Fibroblast of lung (primary cell): ENCODE measurements around the gene KRTAP4-3. TPM values are rescaled to one million over a fixed set of nuclear protein-coding genes. Genes with fewer than 3 reads are reported as not detected.
"Not testable (repeated sequence)": the region's sequence is repeated elsewhere in the genome, so short reads cannot be mapped to it uniquely, and the experiment has no call there.

Source experiments
- DNase-seq, 2 donors: peaks; one replicate each; pipeline versions ENCODE4 v3.0.0 to v3.0.0-alpha.2; 2010; ENCODE audit warnings: low read depth in 2 of 2
- H2AFZ ChIP-seq: 2 replicates; pipeline ENCODE4 v1.5.1; 2012; ENCODE audit warnings: low read length, control low read depth, inconsistent platforms
- H3K27ac ChIP-seq: 2 replicates; pipeline ENCODE4 v1.5.1; 2011; ENCODE audit warnings: low read length, control low read depth; ENCODE audit not compliant: insufficient read depth
- H3K27me3 ChIP-seq: 2 replicates; pipeline ENCODE4 v1.5.1; 2011; ENCODE audit warnings: mild to moderate bottlenecking, low read length; ENCODE audit not compliant: control insufficient read depth, insufficient read depth
- H3K36me3 ChIP-seq: 2 replicates; pipeline ENCODE4 v1.5.1; 2011; ENCODE audit warnings: low read length; ENCODE audit not compliant: control insufficient read depth, insufficient read depth
- H3K4me1 ChIP-seq: 2 replicates; pipeline ENCODE4 v1.5.1; 2011; ENCODE audit warnings: low read length; ENCODE audit not compliant: control insufficient read depth, insufficient read depth; ENCODE audit errors: extremely low read depth
- H3K4me2 ChIP-seq: 2 replicates; pipeline ENCODE4 v1.5.1; 2011; ENCODE audit warnings: low read length, control low read depth; ENCODE audit not compliant: insufficient read depth; ENCODE audit errors: extremely low read depth
- H3K4me3 ChIP-seq, 4 experiments: fragments of 200-600 bp in 1 of 4; sonication (generic) in 1 of 4; replicated peaks in 1 of 4; 2 replicates each; pipeline ENCODE4 v1.5.1; 2011 to 2016; ENCODE audit warnings: low read length in 4 of 4, low read depth in 3 of 4, mild to moderate bottlenecking in 3 of 4, control low read depth in 2 of 4, inconsistent platforms in 1 of 4, mixed read lengths in 1 of 4; ENCODE audit not compliant: insufficient read depth in 1 of 4; ENCODE audit errors: control extremely low read depth in 1 of 4
- H3K79me2 ChIP-seq: 2 replicates; pipeline ENCODE4 v1.5.1; 2012; ENCODE audit warnings: mild to moderate bottlenecking, low read length, inconsistent platforms; ENCODE audit not compliant: control insufficient read depth, insufficient read depth
- H3K9ac ChIP-seq: 2 replicates; pipeline ENCODE4 v1.5.1; 2011; ENCODE audit warnings: mild to moderate bottlenecking, low read length, control low read depth; ENCODE audit not compliant: insufficient read depth
- H3K9me3 ChIP-seq: 2 replicates; pipeline ENCODE4 v1.5.1; 2012; ENCODE audit warnings: low read depth, low read length; ENCODE audit not compliant: control insufficient read depth, insufficient read depth
- H4K20me1 ChIP-seq: 2 replicates; pipeline ENCODE4 v1.5.1; 2011; ENCODE audit warnings: low read length; ENCODE audit not compliant: control insufficient read depth, insufficient read depth; ENCODE audit errors: extremely low read depth
- CTCF ChIP-seq, 2 donors: IDR thresholded peaks in 1 of 2; conservative IDR thresholded peaks in 1 of 2; 1 replicate in 1 of 2; 2 replicates in 1 of 2; pipeline ENCODE4 v1.5.1; 2011 to 2012; ENCODE audit warnings: low read length in 2 of 2, control low read depth in 1 of 2, inconsistent platforms in 1 of 2, low read depth in 1 of 2, mild to moderate bottlenecking in 1 of 2
- EZH2 ChIP-seq: IDR thresholded peaks from 2 replicates; pipeline ENCODE4 v1.5.1; 2012; ENCODE audit warnings: low read length, control low read depth, mild to moderate bottlenecking; ENCODE audit errors: missing control alignments
- polyA plus RNA-seq, 2 donors: library from polyadenylated mRNA; depleted of rRNA in 1 of 2; stranded (reverse) in 1 of 2; unstranded in 1 of 2; fragments of >200 nt; gene quantifications; 2 replicates each; pipeline ENCODE4 v1.2.1, GENCODE V29; 2011 to 2012; ENCODE audit warnings: missing spikeins in 1 of 2
- total RNA-seq: library from RNA; depleted of rRNA; stranded (reverse); fragments of >200 nt; gene quantifications from 2 replicates; pipeline ENCODE4 v1.2.1, GENCODE V29; 2014

KRTAP4-3 gene
- total and polyA plus RNA-seq, 2 donors (not counting 1 experiment from before 2014, with no cell fraction given): not detected

GRCh38 chr17:41160648-41161047 lies 7.4 kb downstream of the KRTAP4-3 start, which contains the start of gene KRTAP4-4:
KRTAP4-4 (minus strand) TSS chr17:41160748; CDS start chr17:41160691, 57 bp downstream.
- no peak within 1 kb of the TSS for H3K9ac ChIP-seq
- no peaks in the 10 kb centered on the region for H3K36me3 ChIP-seq
- no peak within 1 kb of the TSS for H3K4me2 ChIP-seq
- H3K27ac ChIP-seq: no peak within 1 kb of the TSS
- no peaks in the 10 kb centered on the region for H3K27me3 ChIP-seq
- TF ChIP-seq EZH2: no peak
- no peak for TF ChIP-seq CTCF (conservative IDR thresholded peaks at IDR 0.05 in 1 of 2, IDR thresholded peaks at IDR 0.05 in 1 of 2; ENCODE audit: low read depth in 1 of 2, low read length in 2 of 2)
- H3K79me2 ChIP-seq: no peaks in the 10 kb centered on the region
- no peaks in the 10 kb centered on the region for H4K20me1 ChIP-seq
- DNase-seq: no peak
- no peak within 1 kb of the TSS for H2AFZ ChIP-seq
- no peaks in the 10 kb centered on the region for H3K9me3 ChIP-seq
- H3K4me3 ChIP-seq: no peak within 1 kb of the TSS
- H3K4me1 ChIP-seq: no peaks in the 10 kb centered on the region

- H3K4me1 ChIP-seq, H3K27ac ChIP-seq, H3K79me2 ChIP-seq, H2AFZ ChIP-seq, H3K4me2 ChIP-seq, H3K36me3 ChIP-seq, H3K4me3 ChIP-seq, H3K27me3 ChIP-seq, H3K9me3 ChIP-seq, H3K9ac ChIP-seq, H4K20me1 ChIP-seq, DNase-seq: not testable (repeated sequence)
Observed at GRCh38 chr17:41160190-41160589, 7.8 kb downstream of the KRTAP4-3 start.

- Histone ChIP-seq H4K20me1 (no peaks in the 10 kb centered on the region), H3K36me3 (no peaks in the 10 kb centered on the region), H3K4me1 (no peaks in the 10 kb centered on the region), H3K9me3 (no peaks in the 10 kb centered on the region), H2AFZ (no peak overlapping the region), H3K27ac (no peak overlapping the region), H3K79me2 (no peaks in the 10 kb centered on the region), H3K4me3 (no peak overlapping the region), H3K4me2 (no peak overlapping the region), H3K9ac (no peak overlapping the region), H3K27me3 (no peaks in the 10 kb centered on the region)
- no peak for TF ChIP-seq CTCF (conservative IDR thresholded peaks at IDR 0.05 in 1 of 2, IDR thresholded peaks at IDR 0.05 in 1 of 2; ENCODE audit: low read depth in 1 of 2, low read length in 2 of 2)
- no peak for TF ChIP-seq EZH2
- DNase-seq: no peak
Observed at GRCh38 chr17:41153856-41154255, 14.2 kb downstream of the KRTAP4-3 start.
